GDM1 (cell line): ENCODE data around the gene CDK5RAP3.
"Not testable (repeated sequence)": the region's sequence is repeated elsewhere in the genome, so short reads cannot be mapped to it uniquely, and the experiment has no call there.

Experiments
- DNase-seq: peaks from one replicate; lab custom pipeline; 2025; lab: John Stamatoyannopoulos, UW

CDK5RAP3 gene

GRCh38 chr17:47998044-47998443, 27.1 kb downstream of the CDK5RAP3 start:
- no peak for DNase-seq

- DNase-seq, result no peak
These were observed 28.7 kb downstream of the CDK5RAP3 start for GRCh38 chr17:47999582-47999981.

- DNase-seq, result no peak
These were observed 30.3 kb downstream of the CDK5RAP3 start for GRCh38 chr17:48001197-48001596.

GRCh38 chr17:48001657-48002056, 30.7 kb downstream of the CDK5RAP3 start:
- not testable (repeated sequence) for DNase-seq

- peak; percentile 60 for DNase-seq
These were observed 31.5 kb downstream of the CDK5RAP3 start for GRCh38 chr17:48002266-48002915.

GRCh38 chr17:48002916-48003416, 32.1 kb downstream of the CDK5RAP3 start:
- DNase-seq, result no peak

- no peak for DNase-seq
These were observed 32.7 kb downstream of the CDK5RAP3 start for GRCh38 chr17:48003417-48004151.

GRCh38 chr17:48004983-48005382, 34.1 kb downstream of the CDK5RAP3 start:
- DNase-seq, result no peak

- no peak for DNase-seq
These were observed 36.2 kb downstream of the CDK5RAP3 start for GRCh38 chr17:48006936-48007709.

- DNase-seq, result no peak
These were observed 39.3 kb downstream of the CDK5RAP3 start for GRCh38 chr17:48010193-48010592.

GRCh38 chr17:48011405-48012150, 40.7 kb downstream of the CDK5RAP3 start:
- DNase-seq, result no peak

- no peak for DNase-seq
These were observed 41.2 kb downstream of the CDK5RAP3 start for GRCh38 chr17:48012151-48012520.

GRCh38 chr17:48012654-48013053, 41.7 kb downstream of the CDK5RAP3 start:
- no peak for DNase-seq

- no peak for DNase-seq
These were observed 43.1 kb downstream of the CDK5RAP3 start for GRCh38 chr17:48013876-48014594.

- no peak for DNase-seq
These were observed 43.7 kb downstream of the CDK5RAP3 start for GRCh38 chr17:48014595-48015111.

- DNase-seq, result no peak
These were observed 45.2 kb downstream of the CDK5RAP3 start for GRCh38 chr17:48016112-48016511.

GRCh38 chr17:48017817-48018158, 46.9 kb downstream of the CDK5RAP3 start:
- DNase-seq, result not testable (repeated sequence)

GRCh38 chr17:48021934-48022333, 51.0 kb downstream of the CDK5RAP3 start:
- DNase-seq, result no peak

- DNase-seq, result no peak
These were observed 52.0 kb downstream of the CDK5RAP3 start for GRCh38 chr17:48022901-48023300.

- DNase-seq, result peak; percentile 13
These were observed 52.7 kb downstream of the CDK5RAP3 start for GRCh38 chr17:48023400-48024148.
